KOPT-K1 (cell line): ENCODE data around the gene F7.
"Not testable (repeated sequence)": the region's sequence is repeated elsewhere in the genome, so short reads cannot be mapped to it uniquely, and the experiment has no call there.

Experiments used
- H3K27ac ChIP-seq: fragments of 200-600 bp; sonication (generic); 2 replicates; pipeline ENCODE4 v1.5.1; 2016; ENCODE audit warnings: antibody characterized with exemption, mild to moderate bottlenecking, low read depth, low read length; ENCODE audit not compliant: poor library complexity, severe bottlenecking
- H3K36me3 ChIP-seq: fragments of 200-600 bp; sonication (generic); 2 replicates; pipeline ENCODE4 v1.5.1; 2017; ENCODE audit warnings: antibody characterized with exemption, mild to moderate bottlenecking, low read length, moderate library complexity; ENCODE audit not compliant: insufficient read depth
- H3K9me3 ChIP-seq: fragments of 200-600 bp; sonication (generic); 2 replicates; pipeline ENCODE4 v1.5.1; 2017; ENCODE audit warnings: antibody characterized with exemption, low read length, mild to moderate bottlenecking; ENCODE audit not compliant: insufficient read depth, poor library complexity, severe bottlenecking

The F7 gene

DNA sequence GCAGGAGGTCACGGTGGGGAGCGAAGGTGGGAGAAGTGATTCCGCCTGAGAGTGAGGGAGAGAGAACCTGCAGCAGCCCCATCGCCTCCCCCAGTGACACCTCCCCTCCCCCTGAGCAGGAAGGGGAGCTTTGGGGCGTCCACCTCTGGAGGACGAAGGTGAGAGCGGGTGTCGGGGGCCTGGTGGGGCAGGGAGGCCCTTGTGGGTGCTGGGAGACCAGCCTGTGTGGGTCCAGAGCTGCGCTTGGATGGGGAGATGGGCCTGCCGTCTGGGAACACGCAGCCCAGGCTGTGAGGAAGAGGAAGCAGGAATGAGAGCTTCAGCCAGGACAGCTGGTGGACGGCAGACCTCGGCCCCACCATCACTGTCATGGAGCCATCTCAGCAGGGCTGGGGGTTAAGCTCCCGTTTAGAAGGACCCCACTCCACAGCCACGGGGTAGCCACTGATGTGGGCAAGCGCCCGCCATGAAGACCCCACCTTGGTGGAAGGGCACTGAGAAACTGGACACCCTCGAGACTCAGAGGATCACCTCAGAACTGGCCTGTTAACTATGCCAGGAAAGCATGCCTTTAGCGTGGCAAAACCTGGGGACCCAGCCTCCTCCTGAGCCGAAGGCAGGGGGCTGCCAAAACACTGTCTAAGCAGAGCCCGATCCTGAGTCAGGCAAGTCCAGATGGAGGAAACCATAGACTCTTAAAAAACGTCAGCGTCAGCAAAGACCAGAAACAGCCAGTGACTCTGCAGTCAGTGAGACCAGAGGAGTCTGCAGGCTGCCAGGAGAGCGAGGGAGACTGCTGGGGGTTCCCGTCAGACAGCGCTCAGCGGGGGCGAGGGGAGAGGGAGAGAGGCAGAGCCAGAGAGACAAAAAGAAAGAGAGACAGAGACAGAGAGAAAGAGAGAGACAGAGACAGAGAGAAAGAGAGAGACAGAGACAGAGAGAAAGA, 46.4 kb downstream of the F7 start:
- Histone ChIP-seq H3K9me3 (peaks cover 4% of the 10 kb centered on the region), H3K36me3 (no peaks in the 10 kb centered on the region), H3K27ac (no peak overlapping the region)

DNA sequence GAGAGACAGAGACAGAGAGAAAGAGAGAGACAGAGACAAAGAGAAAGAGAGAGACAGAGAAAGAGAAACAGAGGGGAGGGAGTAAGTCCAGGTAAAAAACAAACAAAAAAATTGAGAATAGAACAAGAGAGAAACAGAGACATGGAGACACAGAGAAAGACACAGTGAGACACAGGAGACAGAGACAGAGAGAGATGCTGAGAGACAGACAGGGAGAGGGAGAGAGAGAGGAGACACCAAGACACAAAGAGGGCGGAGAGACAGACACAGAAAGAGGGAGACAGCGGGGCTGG, 47.0 kb downstream of the F7 start:
- no peaks in the 10 kb centered on the region for H3K36me3 ChIP-seq
- peaks cover 4% of the 10 kb centered on the region for H3K9me3 ChIP-seq
- H3K27ac ChIP-seq, result no peak overlapping the region

GRCh38 chr13:113152984-113153809, 47.6 kb downstream of the F7 start:
- H3K27ac ChIP-seq, result peak overlapping the region; percentile 47
- peaks cover 4% of the 10 kb centered on the region for H3K9me3 ChIP-seq
- no peaks in the 10 kb centered on the region for H3K36me3 ChIP-seq

- Histone ChIP-seq H3K9me3 (peaks cover 4% of the 10 kb centered on the region), H3K27ac (peak overlapping the region; percentile 47), H3K36me3 (no peaks in the 10 kb centered on the region)
Observed at GRCh38 chr13:113153810-113154748, 48.5 kb downstream of the F7 start.

- H3K27ac ChIP-seq, result no peak overlapping the region
- H3K9me3 ChIP-seq, result peaks cover 4% of the 10 kb centered on the region
- H3K36me3 ChIP-seq, result no peaks in the 10 kb centered on the region
Observed at GRCh38 chr13:113155201-113155600, 49.6 kb downstream of the F7 start.

DNA sequence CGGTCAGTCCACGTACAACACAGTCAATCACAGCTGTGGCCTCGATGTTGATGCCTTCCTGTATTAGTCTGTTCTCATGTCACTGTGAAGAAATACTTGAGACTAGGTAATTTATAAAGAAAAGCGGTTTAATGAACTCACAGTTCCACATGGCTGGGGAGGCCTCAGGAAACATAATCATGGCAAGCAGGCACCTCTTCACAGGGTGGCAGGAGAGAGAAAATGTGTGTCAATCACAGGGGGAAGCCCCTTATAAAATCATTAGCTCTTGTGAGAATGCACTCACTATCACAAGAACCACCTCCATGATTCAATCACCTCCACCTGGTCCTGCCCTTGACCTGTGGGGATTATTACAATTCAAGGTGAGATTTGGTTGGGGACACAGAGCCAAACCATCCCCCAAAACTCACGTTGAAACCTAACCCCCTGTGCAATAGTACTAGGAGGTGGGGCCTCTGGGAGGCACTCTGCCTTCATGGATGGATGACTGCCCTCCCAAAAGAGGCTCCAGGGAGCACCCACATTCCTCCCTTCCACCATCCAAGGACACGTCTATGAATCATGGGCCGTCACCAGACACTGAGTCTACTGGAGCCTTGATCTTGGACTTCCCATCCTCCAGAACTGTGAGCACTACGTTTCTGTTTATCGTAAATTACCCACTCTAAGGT, 50.5 kb downstream of the F7 start:
- Histone ChIP-seq H3K36me3 (no peaks in the 10 kb centered on the region), H3K27ac (no peak overlapping the region), H3K9me3 (peaks cover 4% of the 10 kb centered on the region)

- Histone ChIP-seq H3K36me3 (no peaks in the 10 kb centered on the region), H3K27ac (no peak overlapping the region), H3K9me3 (peaks cover 4% of the 10 kb centered on the region)
Observed at GRCh38 chr13:113157206-113157928, 51.8 kb downstream of the F7 start.

DNA sequence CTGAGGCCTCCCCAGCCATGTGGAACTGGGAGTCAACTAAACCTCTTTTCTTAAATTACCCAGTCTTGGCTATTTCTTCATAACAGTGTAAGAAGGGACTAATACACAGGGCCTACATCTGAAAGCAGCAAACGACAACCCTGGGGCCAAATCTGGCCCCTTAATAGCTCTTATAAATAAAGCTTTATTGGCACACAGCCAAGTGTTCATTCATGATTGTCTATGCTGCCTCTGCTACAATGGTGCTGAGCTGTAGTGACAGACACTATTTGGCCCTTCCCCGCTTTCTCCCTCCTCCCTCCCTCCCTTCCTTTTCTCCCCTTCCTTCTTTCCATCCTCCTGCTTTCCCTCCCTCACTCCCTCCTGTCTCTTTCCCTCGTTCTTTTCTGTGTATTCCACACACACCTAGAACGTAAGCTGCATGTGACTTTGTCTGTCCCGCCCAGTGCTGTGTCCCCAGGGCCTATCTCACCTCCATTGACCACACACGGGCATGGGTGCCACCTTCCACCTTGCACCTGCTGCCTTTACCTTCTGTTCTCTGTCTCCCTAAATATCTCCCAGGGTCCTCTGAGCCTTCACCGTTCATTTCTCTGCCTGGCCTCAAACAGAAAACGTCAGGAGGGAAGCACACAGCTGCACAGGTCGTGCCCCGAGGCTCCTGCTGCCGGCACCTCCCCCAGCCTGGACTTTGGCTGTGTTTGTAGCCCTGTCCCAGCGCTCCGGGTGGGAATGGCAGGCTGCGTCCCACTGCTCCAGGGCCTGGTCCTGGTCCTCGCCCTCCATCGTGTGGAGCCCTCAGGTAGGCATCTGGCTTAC, 52.5 kb downstream of the F7 start, which contains the start of gene PROZ:
Gene PROZ, plus strand, starts transcription at position 720 of the 819 bp plus-strand sequence. Its CDS starts 13 bp downstream, at position 733.
- peak within 1 kb of the TSS; percentile 69 for H3K27ac ChIP-seq

DNA sequence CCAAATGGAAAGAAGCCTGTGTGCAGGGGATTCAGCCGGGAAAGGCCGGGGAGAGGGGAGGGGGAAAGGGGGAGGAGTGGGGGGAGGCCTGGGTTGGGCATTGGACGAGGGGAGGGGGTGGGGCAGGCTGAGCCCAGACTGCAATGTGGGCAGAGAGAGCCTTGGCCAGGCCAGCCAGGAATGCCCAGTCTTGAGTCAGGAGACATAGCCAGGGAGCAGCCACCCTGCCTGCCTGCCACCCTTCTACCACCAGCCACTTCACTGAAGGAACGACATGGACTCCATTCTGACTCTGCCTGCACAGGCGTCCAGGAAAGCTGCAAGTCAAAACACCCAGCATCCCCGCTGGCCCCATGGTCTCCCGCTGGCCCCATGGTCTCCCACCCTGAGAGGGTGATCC, 53.4 kb downstream of the F7 start:
- Histone ChIP-seq H3K27ac (peak overlapping the region; percentile 69), H3K36me3 (no peaks in the 10 kb centered on the region), H3K9me3 (peaks cover 4% of the 10 kb centered on the region)

More for the DNA sequence above, 52.5 kb downstream of the F7 start, which contains the start of gene PROZ:
- Histone ChIP-seq H3K36me3 (no peaks in the 10 kb centered on the region), H3K9me3 (peaks cover 4% of the 10 kb centered on the region)

DNA sequence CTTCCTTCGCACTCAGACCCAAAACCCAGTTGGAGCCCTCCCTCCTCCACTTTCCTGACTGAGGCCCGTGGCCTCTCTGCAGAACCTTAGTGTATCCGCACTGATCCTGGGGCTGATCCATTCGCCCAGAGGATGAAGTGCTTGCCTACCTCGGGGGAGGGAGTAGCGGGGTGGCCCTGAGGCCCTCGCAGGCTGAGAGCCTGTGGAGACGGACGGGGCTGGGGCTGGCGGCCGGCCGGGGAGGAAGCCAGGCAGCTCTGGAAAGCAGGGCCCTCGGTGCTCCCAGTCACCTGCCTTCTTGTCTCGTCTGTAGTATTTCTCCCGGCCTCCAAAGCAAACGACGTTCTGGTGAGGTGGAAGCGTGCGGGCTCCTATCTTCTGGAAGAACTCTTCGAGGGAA, 54.1 kb downstream of the F7 start:
- Histone ChIP-seq H3K27ac (peak overlapping the region; percentile 69), H3K36me3 (no peaks in the 10 kb centered on the region), H3K9me3 (peaks cover 4% of the 10 kb centered on the region)

DNA sequence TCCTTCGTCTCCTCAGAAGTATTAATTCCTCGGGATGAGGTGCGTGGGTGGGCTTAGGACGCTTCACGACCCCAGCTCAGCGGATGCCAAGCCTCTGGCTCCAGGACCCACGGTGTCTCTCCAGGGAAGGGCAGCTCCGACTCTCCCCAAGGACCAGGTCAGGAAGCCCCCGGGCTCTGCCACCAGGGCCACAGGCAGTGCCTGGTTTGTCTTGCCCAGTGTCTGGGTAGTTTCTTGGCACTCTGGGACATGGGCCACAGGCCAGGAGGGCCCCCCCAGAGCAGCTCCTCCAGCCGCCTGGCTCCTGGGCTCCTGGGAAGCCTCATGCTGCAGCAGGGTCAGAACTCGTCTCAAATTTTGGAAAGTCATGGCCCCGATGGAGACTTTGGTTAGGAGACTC, 55.4 kb downstream of the F7 start:
- H3K36me3 ChIP-seq, result no peaks in the 10 kb centered on the region
- H3K27ac ChIP-seq, result peak overlapping the region; percentile 69
- peaks cover 4% of the 10 kb centered on the region for H3K9me3 ChIP-seq

GRCh38 chr13:113161433-113161832, 55.8 kb downstream of the F7 start:
- no peaks in the 10 kb centered on the region for H3K36me3 ChIP-seq
- H3K9me3 ChIP-seq, result peaks cover 1% of the 10 kb centered on the region
- H3K27ac ChIP-seq, result peak overlapping the region; percentile 69

DNA sequence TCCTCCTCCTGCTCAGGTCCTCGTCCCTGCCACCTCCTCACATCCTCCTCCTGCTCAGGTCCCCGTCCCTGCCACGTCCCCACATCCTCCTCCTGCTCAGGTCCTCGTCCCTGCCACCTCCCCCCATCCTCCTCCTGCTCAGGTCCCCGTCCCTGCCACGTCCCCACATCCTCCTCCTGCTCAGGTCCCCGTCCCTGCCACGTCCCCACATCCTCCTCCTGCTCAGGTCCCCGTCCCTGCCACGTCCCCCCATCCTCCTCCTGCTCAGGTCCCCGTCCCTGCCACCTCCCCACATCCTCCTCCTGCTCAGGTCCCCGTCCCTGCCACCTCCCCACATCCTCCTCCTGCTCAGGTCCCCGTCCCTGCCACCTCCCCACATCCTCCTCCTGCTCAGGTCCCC, 56.4 kb downstream of the F7 start:
- H3K36me3 ChIP-seq, H3K27ac ChIP-seq, H3K9me3 ChIP-seq: not testable (repeated sequence)
